ENCODE data around the gene CRADD. TPM values are rescaled to one million over a fixed set of nuclear protein-coding genes. Genes with fewer than 3 reads are reported as not detected.

CRADD gene
- total RNA-seq: 17.2 and 21.3 TPM in 2 replicates

DNA sequence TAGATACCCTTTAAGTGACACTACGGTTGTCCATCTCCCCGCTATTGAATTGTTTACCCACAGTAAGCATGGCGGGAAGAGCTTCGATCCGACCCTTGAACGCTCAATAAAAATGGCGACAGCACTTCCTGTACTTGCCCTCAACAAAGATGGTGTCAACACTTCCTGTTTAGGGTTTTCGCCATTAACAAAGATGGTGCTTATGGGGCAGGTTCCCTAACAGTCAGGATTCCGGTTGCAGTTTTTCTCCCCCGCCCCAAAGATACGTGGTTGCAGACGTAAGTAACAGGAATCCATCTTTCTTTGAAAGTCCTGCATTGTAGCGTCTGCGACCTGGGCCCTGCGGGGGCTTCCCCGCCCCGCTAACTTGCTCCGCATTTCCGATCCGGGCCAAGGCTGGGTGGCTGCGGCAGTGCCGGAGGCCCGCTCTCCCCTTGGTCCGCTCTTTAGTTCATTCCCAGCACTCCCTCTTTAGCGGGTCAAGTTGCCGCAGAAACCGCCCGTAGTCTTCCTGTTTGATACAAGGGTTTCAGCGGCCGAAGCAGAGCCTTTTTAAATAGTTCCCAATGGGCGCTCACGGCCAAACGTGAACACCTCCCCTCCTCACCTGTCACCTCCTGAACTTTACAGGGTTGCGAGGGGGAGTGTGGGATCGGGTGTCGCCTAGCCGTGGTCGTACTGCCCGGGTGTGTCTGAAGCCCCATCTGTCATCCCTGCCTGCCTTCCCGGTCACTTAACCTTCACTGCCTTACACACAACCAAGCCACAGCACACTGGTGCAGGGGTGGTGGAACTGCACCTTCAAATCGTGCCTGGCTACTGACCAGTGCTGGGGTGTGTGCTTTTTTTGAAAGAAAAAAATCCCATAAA lies at the start of gene CRADD:
Gene CRADD (plus strand): TSS at position 181 of the 870 bp plus-strand sequence.

Other genes with a start within 250 kb of the CRADD start
- gene UBE2N, start 235.4 kb upstream of the CRADD start, total RNA-seq: 40.3 and 92.1 TPM in 2 replicates
- 50.2 and 63.1 TPM in 2 replicates for gene MRPL42, start 209.9 kb upstream of the CRADD start, total RNA-seq
- 17.3 and 34.9 TPM in 2 replicates for gene SOCS2, start 104.7 kb upstream of the CRADD start, total RNA-seq